ENCODE results near the gene TMEM117. TPM values are rescaled to one million over a fixed set of nuclear protein-coding genes. Genes with fewer than 3 reads are reported as not detected.

TMEM117 gene
- total RNA-seq, 2 experiments from 2014 or later: 0.95 to 7.1 TPM

DNA sequence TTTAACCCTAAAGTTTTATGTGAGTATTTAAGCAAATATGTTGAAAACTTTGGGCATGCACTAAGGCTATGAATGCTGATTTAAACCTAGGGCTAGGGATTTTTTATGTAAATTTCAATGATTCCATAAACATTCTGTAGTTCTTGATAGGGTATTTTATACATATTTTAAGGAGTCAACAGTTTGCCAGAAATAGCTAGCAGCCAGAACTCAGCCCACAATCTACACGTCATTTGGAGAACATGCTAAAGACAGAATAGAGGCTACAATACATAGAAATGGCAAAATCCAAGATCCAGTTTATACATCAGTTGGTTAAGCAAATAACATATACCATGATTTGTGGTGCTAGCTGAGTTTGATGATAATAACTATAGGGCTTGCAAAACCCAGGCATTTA lies 184.7 kb downstream of the TMEM117 start:
- no peak for DNase-seq (ENCODE audit: low spot score)
- CTCF ChIA-PET (ENCODE audit: unreplicated experiment): no interaction called here
- intact Hi-C loops (cut with micrococcal nuclease; ENCODE audit: unreplicated experiment): no loop called here
- POLR2A ChIA-PET: no interaction called here
- TF ChIP-seq, protein P1, sequence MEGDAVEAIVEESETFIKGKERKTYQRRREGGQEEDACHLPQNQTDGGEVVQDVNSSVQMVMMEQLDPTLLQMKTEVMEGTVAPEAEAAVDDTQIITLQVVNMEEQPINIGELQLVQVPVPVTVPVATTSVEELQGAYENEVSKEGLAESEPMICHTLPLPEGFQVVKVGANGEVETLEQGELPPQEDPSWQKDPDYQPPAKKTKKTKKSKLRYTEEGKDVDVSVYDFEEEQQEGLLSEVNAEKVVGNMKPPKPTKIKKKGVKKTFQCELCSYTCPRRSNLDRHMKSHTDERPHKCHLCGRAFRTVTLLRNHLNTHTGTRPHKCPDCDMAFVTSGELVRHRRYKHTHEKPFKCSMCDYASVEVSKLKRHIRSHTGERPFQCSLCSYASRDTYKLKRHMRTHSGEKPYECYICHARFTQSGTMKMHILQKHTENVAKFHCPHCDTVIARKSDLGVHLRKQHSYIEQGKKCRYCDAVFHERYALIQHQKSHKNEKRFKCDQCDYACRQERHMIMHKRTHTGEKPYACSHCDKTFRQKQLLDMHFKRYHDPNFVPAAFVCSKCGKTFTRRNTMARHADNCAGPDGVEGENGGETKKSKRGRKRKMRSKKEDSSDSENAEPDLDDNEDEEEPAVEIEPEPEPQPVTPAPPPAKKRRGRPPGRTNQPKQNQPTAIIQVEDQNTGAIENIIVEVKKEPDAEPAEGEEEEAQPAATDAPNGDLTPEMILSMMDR (conservative IDR thresholded peaks at IDR 0.05; ENCODE audit: low read length): no peak
- TF ChIP-seq EZH2phosphoT487 (IDR thresholded peaks at IDR 0.05; ENCODE audit: borderline replicate concordance, low read depth, low read length): no peak
- Histone ChIP-seq H3K4me3 (ENCODE audit: low read depth, low read length, poor library complexity, severe bottlenecking) (no peak overlapping the region), H3K9me2 (ENCODE audit: insufficient read depth, low read length) (no peaks in the 10 kb centered on the region), H3K9me3 (ENCODE audit: low read length) (no peaks in the 10 kb centered on the region), H3K27ac (ENCODE audit: low read depth, low read length, poor library complexity, severe bottlenecking) (no peak overlapping the region), H3K4me2 (ENCODE audit: low read length) (no peak overlapping the region), H3K79me2 (ENCODE audit: insufficient read depth, low read depth, low read length) (no peaks in the 10 kb centered on the region), H3K4me1 (ENCODE audit: insufficient read depth, low read length, poor library complexity, severe bottlenecking) (no peaks in the 10 kb centered on the region), H2AFZ (ENCODE audit: low read length) (no peak overlapping the region), H4K20me1 (ENCODE audit: insufficient read depth, low read length) (no peaks in the 10 kb centered on the region), H3K36me3 (ENCODE audit: insufficient read depth, low read length) (no peaks in the 10 kb centered on the region)
- no TSS peak for BruUV-seq (replicated peaks)

DNA sequence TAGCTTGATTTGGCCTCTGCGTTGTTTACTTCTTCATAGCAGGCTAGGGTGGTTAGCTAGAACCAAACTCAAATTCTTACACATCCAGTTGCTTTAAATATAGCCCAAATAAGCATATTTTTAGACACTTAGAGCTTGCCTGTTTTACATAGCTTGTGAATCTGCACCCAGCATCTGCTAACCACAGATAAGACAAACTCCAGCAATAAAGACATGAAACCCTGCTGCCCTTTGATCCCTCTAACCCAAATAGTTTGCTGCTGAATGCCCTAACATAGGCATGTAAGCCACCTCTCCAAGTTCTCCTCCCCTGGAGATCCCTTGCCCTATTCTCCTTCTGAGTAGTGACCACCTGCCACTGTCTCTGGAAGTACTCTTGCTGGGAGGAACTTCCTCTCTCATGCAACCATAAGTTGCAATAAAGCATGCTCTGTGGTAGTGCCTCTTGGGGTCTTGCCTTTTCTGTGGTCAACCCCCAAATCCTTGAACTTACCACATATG lies 185.6 kb downstream of the TMEM117 start:
- Histone ChIP-seq H3K4me2 (ENCODE audit: low read length) (no peak overlapping the region), H3K4me1 (ENCODE audit: insufficient read depth, low read length, poor library complexity, severe bottlenecking) (no peaks in the 10 kb centered on the region), H3K4me3 (ENCODE audit: low read depth, low read length, poor library complexity, severe bottlenecking) (no peak overlapping the region), H3K36me3 (ENCODE audit: insufficient read depth, low read length) (no peaks in the 10 kb centered on the region), H3K9me2 (ENCODE audit: insufficient read depth, low read length) (no peaks in the 10 kb centered on the region), H3K27ac (ENCODE audit: low read depth, low read length, poor library complexity, severe bottlenecking) (no peak overlapping the region), H4K20me1 (ENCODE audit: insufficient read depth, low read length) (no peaks in the 10 kb centered on the region), H2AFZ (ENCODE audit: low read length) (no peak overlapping the region), H3K9me3 (ENCODE audit: low read length) (no peaks in the 10 kb centered on the region), H3K79me2 (ENCODE audit: insufficient read depth, low read depth, low read length) (no peaks in the 10 kb centered on the region)
- DNase-seq (ENCODE audit: low spot score): no peak
- BruUV-seq (replicated peaks): no TSS peak
- intact Hi-C loops (cut with micrococcal nuclease; ENCODE audit: unreplicated experiment): no loop called here
- POLR2A ChIA-PET: no interaction called here
- CTCF ChIA-PET (ENCODE audit: unreplicated experiment): no interaction called here
- TF ChIP-seq, protein P1 (conservative IDR thresholded peaks at IDR 0.05; ENCODE audit: low read length): no peak
- no peak for TF ChIP-seq EZH2phosphoT487 (IDR thresholded peaks at IDR 0.05; ENCODE audit: borderline replicate concordance, low read depth, low read length)

DNA sequence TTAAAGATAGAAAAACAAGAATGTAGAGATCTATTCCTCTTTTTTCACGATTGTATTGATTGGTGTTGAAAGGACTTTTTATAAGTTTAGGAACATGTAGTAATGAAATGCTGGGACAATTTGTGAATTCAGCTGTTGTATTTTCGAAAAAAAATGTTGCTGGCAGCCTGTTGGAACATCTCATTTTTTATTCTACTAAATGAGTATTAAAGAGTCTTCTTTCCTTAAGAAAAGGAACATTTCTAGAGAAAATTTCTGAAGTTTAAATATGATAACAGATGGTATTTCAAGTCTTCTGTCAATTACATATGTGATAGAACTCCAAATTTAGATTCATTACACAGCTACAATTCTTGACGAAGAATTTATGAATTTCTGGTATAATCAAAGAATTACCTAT lies 189.6 kb downstream of the TMEM117 start:
- Histone ChIP-seq H3K4me2 (ENCODE audit: low read length) (no peak overlapping the region), H3K36me3 (ENCODE audit: insufficient read depth, low read length) (no peaks in the 10 kb centered on the region), H3K4me3 (ENCODE audit: low read depth, low read length, poor library complexity, severe bottlenecking) (no peak overlapping the region), H3K79me2 (ENCODE audit: insufficient read depth, low read depth, low read length) (no peaks in the 10 kb centered on the region), H3K9me3 (ENCODE audit: low read length) (0 out of 2 replicates have a peak, but pooled peaks cover 1% of the 10 kb centered on the region), H3K9me2 (ENCODE audit: insufficient read depth, low read length) (no peaks in the 10 kb centered on the region), H3K4me1 (ENCODE audit: insufficient read depth, low read length, poor library complexity, severe bottlenecking) (no peaks in the 10 kb centered on the region), H4K20me1 (ENCODE audit: insufficient read depth, low read length) (no peaks in the 10 kb centered on the region), H2AFZ (ENCODE audit: low read length) (no peak overlapping the region), H3K27ac (ENCODE audit: low read depth, low read length, poor library complexity, severe bottlenecking) (no peak overlapping the region)
- TF ChIP-seq, protein P1 (conservative IDR thresholded peaks at IDR 0.05; ENCODE audit: low read length): no peak
- no peak for TF ChIP-seq EZH2phosphoT487 (IDR thresholded peaks at IDR 0.05; ENCODE audit: borderline replicate concordance, low read depth, low read length)
- intact Hi-C loops (cut with micrococcal nuclease; ENCODE audit: unreplicated experiment): no loop called here
- no peak for DNase-seq (ENCODE audit: low spot score)
- ChIA-PET POLR2A (no interaction called here), CTCF (ENCODE audit: unreplicated experiment) (no interaction called here)
- BruUV-seq (replicated peaks): no TSS peak

Measured in OCI-LY7 (cell line).